Upper lobe of left lung (tissue), 6 donors: ENCODE data around the gene LRP1B. TPM values are rescaled to one million over a fixed set of nuclear protein-coding genes. Genes with fewer than 3 reads are reported as not detected.
"Not testable (repeated sequence)": the region's sequence is repeated elsewhere in the genome, so short reads cannot be mapped to it uniquely, and the experiment has no call there.

ENCODE experiments used
- ATAC-seq, 2 donors: fragments of 200-7000 bp; cut with Tn5 transposase; one replicate each; pipeline ENCODE4 v1.9.1; 2022; ENCODE audit warnings: mild to moderate bottlenecking in 2 of 2, moderate library complexity in 2 of 2; ENCODE audit not compliant: low FRiP score in 2 of 2
- DNase-seq, 2 donors: peaks; one replicate each; pipeline ENCODE4 v3.0.0-alpha.2; 2019 to 2020
- H3K27ac ChIP-seq, 4 donors: fragments of 200-600 bp; sonication (generic); one replicate each; pipeline ENCODE4 v1.5.1; 2016 to 2019
- H3K27me3 ChIP-seq, 4 donors: fragments of 200-600 bp; sonication (generic); one replicate each; pipeline ENCODE4 v1.5.1; 2017 to 2019
- H3K36me3 ChIP-seq, 4 donors: fragments of 200-600 bp; sonication (generic); one replicate each; pipeline ENCODE4 v1.5.1; 2016 to 2019
- H3K4me1 ChIP-seq, 4 donors: fragments of 200-600 bp; sonication (generic); one replicate each; pipeline ENCODE4 v1.5.1; 2018 to 2019
- H3K4me3 ChIP-seq, 4 donors: fragments of 200-600 bp; sonication (generic); one replicate each; pipeline ENCODE4 v1.5.1; 2017 to 2019; ENCODE audit warnings: mild to moderate bottlenecking in 2 of 4, moderate library complexity in 1 of 4
- H3K9me3 ChIP-seq, 4 donors: fragments of 200-600 bp; sonication (generic); one replicate each; pipeline ENCODE4 v1.5.1; 2018 to 2019
- CTCF ChIP-seq, 6 experiments: fragments of 450-650 bp in 4 of 6; fragments of 200-600 bp in 2 of 6; sonication (generic) in 2 of 6; IDR thresholded peaks; one replicate each; pipeline ENCODE4 v1.5.1; 2016 to 2019; ENCODE audit warnings: antibody characterized with exemption in 6 of 6
- EP300 ChIP-seq, 4 donors: sonication (generic); formaldehyde crosslinking; IDR thresholded peaks; one replicate each; pipeline ENCODE4 v1.5.1; 2017; ENCODE audit warnings: antibody characterized with exemption in 4 of 4, control low read depth in 2 of 4
- POLR2A ChIP-seq, 4 donors: fragments of 450-650 bp; IDR thresholded peaks; one replicate each; pipeline ENCODE4 v1.5.1; 2016 to 2017; ENCODE audit warnings: antibody characterized with exemption in 4 of 4, mild to moderate bottlenecking in 2 of 4
- POLR2AphosphoS5 ChIP-seq, 2 donors: sonication (generic); formaldehyde crosslinking; IDR thresholded peaks; one replicate each; pipeline ENCODE4 v1.5.1; 2017; ENCODE audit warnings: antibody characterized with exemption in 2 of 2
- WGBS, 2 donors: methylation state at CpG; one replicate each; pipeline ENCODE4 v1.1.5; 2017 to 2018; 5-methylcytosine and 5-hydroxymethylcytosine counted together
- total RNA-seq, 6 donors: library from RNA; depleted of rRNA in 4 of 6; stranded (reverse); fragments of >200 nt in 4 of 6; gene quantifications; one replicate each; pipeline versions ENCODE4 v1.1.0 to v1.2.1, GENCODE V29; 2016 to 2021
- donor health status: DM: no; HTN: no; CAD: no; lungs with moderate emphysema.
- donor health status: DM: no; HTN: yes; CAD: no; lungs with severe emphysema.

The LRP1B gene
- total RNA-seq, 6 donors from 2014 or later = under 0.01 to 0.46 (median 0.11) TPM

DNA sequence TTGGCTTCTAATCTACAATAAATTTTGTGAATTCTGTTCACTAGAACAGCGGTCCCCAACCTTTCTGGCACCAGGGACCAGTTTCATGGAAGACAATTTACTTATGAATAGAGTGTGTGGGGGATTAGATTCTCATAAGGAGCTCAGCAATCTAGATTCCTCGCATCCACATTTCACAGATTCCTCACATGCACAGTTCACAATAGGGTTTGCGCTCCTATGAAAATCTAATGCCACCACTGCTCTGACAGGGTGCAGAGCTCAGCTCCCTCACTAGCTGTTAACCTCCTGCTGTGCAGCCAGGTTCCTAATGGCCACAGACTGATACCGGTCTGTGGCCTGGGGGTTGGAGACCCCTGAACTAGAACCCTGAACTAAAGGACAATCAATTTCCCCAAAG lies 1782.0 kb downstream of the LRP1B start:
- no peaks in the 10 kb centered on the region for H3K27me3 ChIP-seq
- ATAC-seq (no peak), DNase-seq (no peak)
- H3K4me3 ChIP-seq = no peak overlapping the region
- TF ChIP-seq POLR2A (IDR thresholded peaks at IDR 0.05) = no peak
- no peak for TF ChIP-seq CTCF (IDR thresholded peaks at IDR 0.05)
- TF ChIP-seq EP300 (IDR thresholded peaks at IDR 0.05) = no peak
- TF ChIP-seq POLR2AphosphoS5 (IDR thresholded peaks at IDR 0.05) = no peak
- H3K4me1 ChIP-seq = no peaks in the 10 kb centered on the region
- H3K27ac ChIP-seq = no peak overlapping the region
- no peaks in the 10 kb centered on the region for H3K9me3 ChIP-seq
- WGBS, 2 donors = 63 to 78% methylated on average over 4 of the region's 4 CpGs
- no peaks in the 10 kb centered on the region for H3K36me3 ChIP-seq

DNA sequence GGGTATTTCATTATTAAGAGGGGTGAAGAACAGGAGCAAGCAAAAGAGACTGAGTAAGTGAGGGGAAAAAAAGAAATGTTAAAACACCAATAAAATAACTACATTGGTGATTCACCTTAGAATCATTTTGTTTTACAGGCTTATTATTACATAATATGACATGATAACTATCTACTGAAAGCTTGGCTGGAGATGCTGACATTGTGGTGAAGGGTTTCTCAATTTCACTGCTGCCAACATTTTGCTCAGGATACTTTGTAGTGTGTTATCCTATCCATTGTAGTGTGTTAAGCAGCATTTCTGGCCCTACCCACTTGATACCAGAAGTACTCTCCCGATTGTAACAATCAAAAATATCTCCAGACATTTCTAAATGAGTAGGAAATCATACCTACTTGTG lies 1786.0 kb downstream of the LRP1B start:
- no peaks in the 10 kb centered on the region for H3K36me3 ChIP-seq
- H3K9me3 ChIP-seq = no peaks in the 10 kb centered on the region
- no peak for ATAC-seq
- H3K27me3 ChIP-seq = no peaks in the 10 kb centered on the region
- H3K4me1 ChIP-seq = no peaks in the 10 kb centered on the region
- no peak overlapping the region for H3K4me3 ChIP-seq
- TF ChIP-seq EP300 (IDR thresholded peaks at IDR 0.05) = no peak
- TF ChIP-seq CTCF (IDR thresholded peaks at IDR 0.05) = no peak
- WGBS, 2 donors = 61 to 81% methylated on average over 1 of the region's 1 CpG
- no peak for DNase-seq
- H3K27ac ChIP-seq = no peak overlapping the region

DNA sequence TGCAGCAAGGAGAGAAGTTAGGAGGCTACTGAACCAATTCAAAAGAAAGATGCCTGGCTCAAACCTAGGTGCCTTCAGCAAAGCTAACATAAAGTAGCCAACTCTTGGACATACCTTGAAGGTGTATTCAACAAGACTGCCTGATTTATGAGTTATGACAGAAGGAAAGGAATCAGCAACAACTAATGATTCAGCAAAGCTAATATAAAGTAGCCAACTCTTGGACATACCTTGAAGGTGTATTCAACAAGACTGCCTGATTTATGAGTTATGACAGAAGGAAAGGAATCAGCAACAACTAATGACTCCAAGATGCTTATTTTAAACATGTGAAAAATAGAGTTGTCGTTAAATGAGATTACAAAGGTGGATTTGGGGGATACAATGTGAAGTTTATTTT lies 1786.5 kb downstream of the LRP1B start:
- H3K27ac ChIP-seq, H3K9me3 ChIP-seq, H3K4me3 ChIP-seq, DNase-seq, H3K36me3 ChIP-seq, ATAC-seq, H3K4me1 ChIP-seq, H3K27me3 ChIP-seq: not testable (repeated sequence)
- 76 to 96% methylated on average over 1 of the region's 1 CpG for WGBS, 2 donors

DNA sequence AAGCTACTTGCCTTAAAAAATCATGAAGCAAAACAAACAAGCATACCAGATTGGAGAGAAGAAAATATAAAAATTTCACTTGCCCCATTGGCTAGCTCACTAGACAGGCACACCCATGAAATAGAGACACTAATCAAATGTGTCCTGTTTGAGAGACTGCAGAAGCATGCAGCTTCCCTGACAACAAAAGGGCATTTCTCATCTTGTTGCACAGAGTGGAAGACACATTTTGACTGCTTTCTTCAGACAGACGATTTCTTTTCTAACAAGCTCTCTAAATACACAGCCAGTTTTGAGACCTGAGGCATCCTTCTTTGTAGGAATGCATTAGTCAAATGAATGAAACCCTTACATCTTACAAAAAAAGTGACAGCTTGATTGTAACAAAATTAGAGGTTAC lies 1792.0 kb downstream of the LRP1B start:
- ATAC-seq (no peak), DNase-seq (no peak)
- 33 to 59% methylated on average over 1 of the region's 1 CpG for WGBS, 2 donors
- no peaks in the 10 kb centered on the region for H3K4me1 ChIP-seq
- H3K9me3 ChIP-seq = no peaks in the 10 kb centered on the region
- TF ChIP-seq POLR2AphosphoS5 (IDR thresholded peaks at IDR 0.05) (no peak), EP300 (IDR thresholded peaks at IDR 0.05) (no peak), POLR2A (IDR thresholded peaks at IDR 0.05) (no peak), CTCF (IDR thresholded peaks at IDR 0.05) (no peak)
- no peak overlapping the region for H3K4me3 ChIP-seq
- H3K36me3 ChIP-seq = no peaks in the 10 kb centered on the region
- no peak overlapping the region for H3K27ac ChIP-seq
- H3K27me3 ChIP-seq = no peaks in the 10 kb centered on the region

GRCh38 chr2:140337061-140337460 lies 1793.8 kb downstream of the LRP1B start:
- no peak overlapping the region for H3K4me3 ChIP-seq
- H3K27ac ChIP-seq = no peak overlapping the region
- no peaks in the 10 kb centered on the region for H3K36me3 ChIP-seq
- H3K4me1 ChIP-seq = no peaks in the 10 kb centered on the region
- DNase-seq (no peak), ATAC-seq (no peak)
- H3K9me3 ChIP-seq = no peaks in the 10 kb centered on the region
- no peaks in the 10 kb centered on the region for H3K27me3 ChIP-seq
- 91% methylated on average over 4 of the region's 4 CpGs for WGBS, 2 donors
- no peak for TF ChIP-seq POLR2A (IDR thresholded peaks at IDR 0.05)
- no peak for TF ChIP-seq EP300 (IDR thresholded peaks at IDR 0.05)
- no peak for TF ChIP-seq CTCF (IDR thresholded peaks at IDR 0.05)
- no peak for TF ChIP-seq POLR2AphosphoS5 (IDR thresholded peaks at IDR 0.05)
